H9 (cell line): Measurements from ENCODE around the gene SLC5A7. TPM values are rescaled to one million over a fixed set of nuclear protein-coding genes. Genes with fewer than 3 reads are reported as not detected.

Experiments used
- DNase-seq: peaks from one replicate; pipeline ENCODE4 v3.0.0-alpha.2; 2017
- H2AFZ ChIP-seq: one replicate; pipeline ENCODE4 v1.6.1; 2013; ENCODE audit warnings: mild to moderate bottlenecking, low read length, control low read depth, moderate library complexity
- H2AK5ac ChIP-seq: 2 replicates; pipeline ENCODE4 v1.6.1; 2013; ENCODE audit warnings: low read length, control low read depth, mixed read lengths; ENCODE audit not compliant: insufficient read length
- H2BK120ac ChIP-seq: one replicate; pipeline ENCODE4 v1.6.1; 2013; ENCODE audit warnings: low read depth, mild to moderate bottlenecking, low read length, control low read depth, inconsistent platforms; ENCODE audit not compliant: poor library complexity, severe bottlenecking
- H2BK12ac ChIP-seq: 2 replicates; pipeline ENCODE4 v1.6.1; 2013; ENCODE audit warnings: low read length, control low read depth, mixed read lengths, low read depth; ENCODE audit not compliant: insufficient read length
- H2BK15ac ChIP-seq: 2 replicates; pipeline ENCODE4 v1.6.1; 2013; ENCODE audit warnings: low read depth, low read length, control low read depth
- H2BK20ac ChIP-seq: one replicate; pipeline ENCODE4 v1.6.1; 2013; ENCODE audit warnings: low read depth, mild to moderate bottlenecking, low read length, control low read depth, inconsistent platforms; ENCODE audit not compliant: poor library complexity, severe bottlenecking
- H2BK5ac ChIP-seq: 2 replicates; pipeline ENCODE4 v1.6.1; 2013; ENCODE audit warnings: low read length, control low read depth, mixed read lengths; ENCODE audit not compliant: insufficient read length
- H3K14ac ChIP-seq: 2 replicates; pipeline ENCODE4 v1.6.1; 2013; ENCODE audit warnings: low read length, control low read depth; ENCODE audit not compliant: insufficient read depth
- H3K18ac ChIP-seq: 2 replicates; pipeline ENCODE4 v1.6.1; 2013; ENCODE audit warnings: low read depth, mild to moderate bottlenecking, mixed read lengths, low read length, control low read depth; ENCODE audit not compliant: insufficient read length
- H3K23ac ChIP-seq: 2 replicates; pipeline ENCODE4 v1.6.1; 2013; ENCODE audit warnings: low read length, control low read depth, mixed read lengths, low read depth; ENCODE audit not compliant: insufficient read length
- H3K23me2 ChIP-seq: 2 replicates; pipeline ENCODE4 v1.6.1; 2013; ENCODE audit warnings: low read depth, mild to moderate bottlenecking, mixed read lengths, low read length, control low read depth; ENCODE audit not compliant: insufficient read length, poor library complexity, severe bottlenecking
- H3K27ac ChIP-seq: 2 replicates; pipeline ENCODE4 v1.5.1; 2013; ENCODE audit warnings: low read length, control low read depth, mixed read lengths, low read depth; ENCODE audit not compliant: insufficient read length
- H3K27me3 ChIP-seq: 2 replicates; pipeline ENCODE4 v1.6.1; 2013; ENCODE audit warnings: low read length, control low read depth, inconsistent platforms; ENCODE audit not compliant: insufficient read depth
- H3K4ac ChIP-seq: 2 replicates; pipeline ENCODE4 v1.6.1; 2013; ENCODE audit warnings: low read depth, mild to moderate bottlenecking, control low read depth, inconsistent platforms, low read length, moderate library complexity
- H3K4me1 ChIP-seq: 2 replicates; pipeline ENCODE4 v1.6.1; 2013; ENCODE audit warnings: low read length, control low read depth, inconsistent platforms; ENCODE audit not compliant: insufficient read depth
- H3K4me2 ChIP-seq: 2 replicates; pipeline ENCODE4 v1.6.1; 2013; ENCODE audit warnings: low read length, control low read depth, mixed read lengths; ENCODE audit not compliant: insufficient read length, insufficient read depth
- H3K56ac ChIP-seq: 2 replicates; pipeline ENCODE4 v1.6.1; 2013; ENCODE audit warnings: low read depth, mild to moderate bottlenecking, mixed read lengths, low read length, control low read depth; ENCODE audit not compliant: insufficient read length
- H3K79me1 ChIP-seq: 2 replicates; pipeline ENCODE4 v1.6.1; 2013; ENCODE audit warnings: low read depth, mild to moderate bottlenecking, moderate library complexity, low read length, control low read depth, inconsistent platforms; ENCODE audit not compliant: insufficient read depth, poor library complexity, severe bottlenecking
- H3K79me2 ChIP-seq: 2 replicates; pipeline ENCODE4 v1.6.1; 2013; ENCODE audit warnings: low read length, control low read depth, inconsistent platforms; ENCODE audit not compliant: insufficient read depth
- H3K9ac ChIP-seq: 2 replicates; pipeline ENCODE4 v1.6.1; 2013; ENCODE audit warnings: low read length, control low read depth, mixed read lengths; ENCODE audit not compliant: insufficient read length; ENCODE audit errors: extremely low read depth
- H3K9me3 ChIP-seq: one replicate; pipeline ENCODE4 v1.6.1; 2013; ENCODE audit warnings: low read depth, low read length, inconsistent platforms; ENCODE audit not compliant: control insufficient read depth
- H3T11ph ChIP-seq: one replicate; pipeline ENCODE4 v1.6.1; 2013; ENCODE audit warnings: mild to moderate bottlenecking, low read length, control low read depth, inconsistent platforms
- H4K20me1 ChIP-seq: one replicate; pipeline ENCODE4 v1.6.1; 2013; ENCODE audit not compliant: control insufficient read depth, insufficient read length, insufficient read depth
- H4K5ac ChIP-seq: 2 replicates; pipeline ENCODE4 v1.6.1; 2013; ENCODE audit warnings: low read depth, mild to moderate bottlenecking, mixed read lengths, low read length, control low read depth; ENCODE audit not compliant: insufficient read length
- H4K8ac ChIP-seq: replicated peaks from 2 replicates; pipeline ENCODE4 v1.6.1; 2013; ENCODE audit warnings: low read length, control low read depth, mixed read lengths, low read depth; ENCODE audit not compliant: insufficient read length
- H4K91ac ChIP-seq: 2 replicates; pipeline ENCODE4 v1.6.1; 2013; ENCODE audit warnings: low read depth, mild to moderate bottlenecking, moderate library complexity, mixed read lengths, low read length, control low read depth; ENCODE audit not compliant: insufficient read length
- H3K27ac Mint-ChIP-seq, 3 experiments: 2 replicates in 2 of 3; 3 replicates in 1 of 3; pipeline ENCODE4 v1.8.0; 2020 to 2021; ENCODE audit warnings: mixed read lengths in 3 of 3, mild to moderate bottlenecking in 1 of 3, moderate library complexity in 1 of 3
- H3K27me3 Mint-ChIP-seq: 2 replicates; pipeline ENCODE4 v1.8.0; 2021; ENCODE audit warnings: low read depth, mild to moderate bottlenecking, moderate library complexity, mixed read lengths
- H3K36me3 Mint-ChIP-seq, 3 experiments: 2 replicates in 2 of 3; 3 replicates in 1 of 3; pipeline ENCODE4 v1.8.0; 2020 to 2021; ENCODE audit warnings: low read depth in 3 of 3, mixed read lengths in 3 of 3; ENCODE audit not compliant: insufficient read depth in 1 of 3
- H3K4me1 Mint-ChIP-seq, 2 experiments: 2 replicates each; pipeline ENCODE4 v1.8.0; 2020; ENCODE audit warnings: mixed read lengths in 2 of 2
- H3K4me3 Mint-ChIP-seq, 2 experiments: 2 replicates in 1 of 2; 3 replicates in 1 of 2; pipeline ENCODE4 v1.8.0; 2020 to 2021; ENCODE audit warnings: mild to moderate bottlenecking in 2 of 2, mixed read lengths in 2 of 2, moderate library complexity in 1 of 2
- H3K9me3 Mint-ChIP-seq, 2 experiments: 2 replicates in 1 of 2; 3 replicates in 1 of 2; pipeline ENCODE4 v1.8.0; 2020; ENCODE audit warnings: mild to moderate bottlenecking in 2 of 2, mixed read lengths in 2 of 2, moderate library complexity in 1 of 2
- WGBS: extraction: QIAGEN DNeasy Blood & Tissue Kit; methylation state at CpG from one replicate; pipeline ENCODE4 v1.1.7; 2013; ENCODE audit warnings: missing lambda C conversion rate, low lambda C conversion rate, mixed read lengths; ENCODE audit not compliant: insufficient read length; ENCODE audit errors: extremely low coverage; 5-methylcytosine and 5-hydroxymethylcytosine counted together
- total RNA-seq: library from RNA; stranded (reverse); gene quantifications from 2 replicates; pipeline ENCODE4 v1.2.1, GENCODE V29; 2021
- TF ChIP-seq, protein P1 (sequence below): fragments of 200-600 bp; sonication (generic); conservative IDR thresholded peaks from 3 replicates; pipeline ENCODE4 v1.8.0; 2021; ENCODE audit warnings: antibody characterized with exemption, mild to moderate bottlenecking

SLC5A7 gene
- total RNA-seq, 1 experiment from 2014 or later, result 0.11 TPM

GRCh38 chr2:108010912-108011591, 24.7 kb downstream of the SLC5A7 start:
- Histone ChIP-seq H3K79me1 (no peaks in the 10 kb centered on the region), H3K14ac (no peak overlapping the region), H3K9me3 (peaks cover 8% of the 10 kb centered on the region), H2BK12ac (no peak overlapping the region), H2BK5ac (no peak overlapping the region), H3K18ac (no peak overlapping the region), H3T11ph (no peak overlapping the region), H4K8ac (no peak overlapping the region), H2AK5ac (no peak overlapping the region), H3K79me2 (no peaks in the 10 kb centered on the region), H3K27me3 (no peaks in the 10 kb centered on the region), H3K56ac (no peak overlapping the region), H3K23ac (no peak overlapping the region), H2BK120ac (no peak overlapping the region), H3K9ac (no peak overlapping the region), H3K4me1 (no peaks in the 10 kb centered on the region), H2BK15ac (no peak overlapping the region), H3K27ac (no peak overlapping the region), H3K23me2 (no peaks in the 10 kb centered on the region), H4K20me1 (no peaks in the 10 kb centered on the region), H3K4me2 (no peak overlapping the region), H2BK20ac (no peak overlapping the region), H4K91ac (no peak overlapping the region), H3K4ac (no peak overlapping the region), H2AFZ (no peak overlapping the region), H4K5ac (no peak overlapping the region)
- DNase-seq, result no peak
- no peak overlapping the region for H3K4me3 Mint-ChIP-seq
- no peak overlapping the region for H3K27ac Mint-ChIP-seq
- peaks cover 4 to 6% of the 10 kb centered on the region in 2 experiments for H3K4me1 Mint-ChIP-seq
- TF ChIP-seq, protein P1, sequence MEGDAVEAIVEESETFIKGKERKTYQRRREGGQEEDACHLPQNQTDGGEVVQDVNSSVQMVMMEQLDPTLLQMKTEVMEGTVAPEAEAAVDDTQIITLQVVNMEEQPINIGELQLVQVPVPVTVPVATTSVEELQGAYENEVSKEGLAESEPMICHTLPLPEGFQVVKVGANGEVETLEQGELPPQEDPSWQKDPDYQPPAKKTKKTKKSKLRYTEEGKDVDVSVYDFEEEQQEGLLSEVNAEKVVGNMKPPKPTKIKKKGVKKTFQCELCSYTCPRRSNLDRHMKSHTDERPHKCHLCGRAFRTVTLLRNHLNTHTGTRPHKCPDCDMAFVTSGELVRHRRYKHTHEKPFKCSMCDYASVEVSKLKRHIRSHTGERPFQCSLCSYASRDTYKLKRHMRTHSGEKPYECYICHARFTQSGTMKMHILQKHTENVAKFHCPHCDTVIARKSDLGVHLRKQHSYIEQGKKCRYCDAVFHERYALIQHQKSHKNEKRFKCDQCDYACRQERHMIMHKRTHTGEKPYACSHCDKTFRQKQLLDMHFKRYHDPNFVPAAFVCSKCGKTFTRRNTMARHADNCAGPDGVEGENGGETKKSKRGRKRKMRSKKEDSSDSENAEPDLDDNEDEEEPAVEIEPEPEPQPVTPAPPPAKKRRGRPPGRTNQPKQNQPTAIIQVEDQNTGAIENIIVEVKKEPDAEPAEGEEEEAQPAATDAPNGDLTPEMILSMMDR, result no peak
- peaks cover 10 to 16% (median 13%) of the 10 kb centered on the region in 3 experiments; a peak in 6 of 7 replicates for H3K36me3 Mint-ChIP-seq
- H3K9me3 Mint-ChIP-seq, result peaks cover 17 to 19% of the 10 kb centered on the region in 2 experiments; a peak in 4 of 5 replicates
- no peaks in the 10 kb centered on the region for H3K27me3 Mint-ChIP-seq
- WGBS, result no CpG with 5 or more reads among the region's 2 CpGs
